GM12872 (cell line): ENCODE results near the gene TSC22D1.

ENCODE experiments used
- CTCF ChIP-seq: IDR thresholded peaks from 3 replicates; pipeline ENCODE4 v1.5.1; 2011; ENCODE audit warnings: low read depth, mild to moderate bottlenecking, low read length, moderate library complexity; ENCODE audit not compliant: insufficient read depth

The TSC22D1 gene

GRCh38 chr13:44566601-44567000 is 9.5 kb downstream of the TSC22D1 start:
- no peak for TF ChIP-seq CTCF

- no peak for TF ChIP-seq CTCF
Measured at GRCh38 chr13:44565881-44566280, 10.2 kb downstream of the TSC22D1 start.

- TF ChIP-seq CTCF, result no peak
Measured at GRCh38 chr13:44564936-44565335, 11.2 kb downstream of the TSC22D1 start.

GRCh38 chr13:44561351-44561750 is 14.8 kb downstream of the TSC22D1 start:
- no peak for TF ChIP-seq CTCF

GRCh38 chr13:44557986-44558385 is 18.1 kb downstream of the TSC22D1 start:
- TF ChIP-seq CTCF, result no peak

GRCh38 chr13:44555207-44555606 is 20.9 kb downstream of the TSC22D1 start:
- no peak for TF ChIP-seq CTCF

- no peak for TF ChIP-seq CTCF
Measured at GRCh38 chr13:44549476-44549875, 26.7 kb downstream of the TSC22D1 start.

- TF ChIP-seq CTCF, result no peak
Measured at GRCh38 chr13:44546164-44546563, 30.0 kb downstream of the TSC22D1 start.
